HG02623 (cell line): ENCODE data around the gene POLD1.

Source experiments
- ATAC-seq: cut with Tn5 transposase; IDR thresholded peaks from one replicate; pipeline ENCODE4 v1.9.1; 2021; ENCODE audit warnings: moderate library complexity; ENCODE audit not compliant: unreplicated experiment

POLD1 gene

DNA sequence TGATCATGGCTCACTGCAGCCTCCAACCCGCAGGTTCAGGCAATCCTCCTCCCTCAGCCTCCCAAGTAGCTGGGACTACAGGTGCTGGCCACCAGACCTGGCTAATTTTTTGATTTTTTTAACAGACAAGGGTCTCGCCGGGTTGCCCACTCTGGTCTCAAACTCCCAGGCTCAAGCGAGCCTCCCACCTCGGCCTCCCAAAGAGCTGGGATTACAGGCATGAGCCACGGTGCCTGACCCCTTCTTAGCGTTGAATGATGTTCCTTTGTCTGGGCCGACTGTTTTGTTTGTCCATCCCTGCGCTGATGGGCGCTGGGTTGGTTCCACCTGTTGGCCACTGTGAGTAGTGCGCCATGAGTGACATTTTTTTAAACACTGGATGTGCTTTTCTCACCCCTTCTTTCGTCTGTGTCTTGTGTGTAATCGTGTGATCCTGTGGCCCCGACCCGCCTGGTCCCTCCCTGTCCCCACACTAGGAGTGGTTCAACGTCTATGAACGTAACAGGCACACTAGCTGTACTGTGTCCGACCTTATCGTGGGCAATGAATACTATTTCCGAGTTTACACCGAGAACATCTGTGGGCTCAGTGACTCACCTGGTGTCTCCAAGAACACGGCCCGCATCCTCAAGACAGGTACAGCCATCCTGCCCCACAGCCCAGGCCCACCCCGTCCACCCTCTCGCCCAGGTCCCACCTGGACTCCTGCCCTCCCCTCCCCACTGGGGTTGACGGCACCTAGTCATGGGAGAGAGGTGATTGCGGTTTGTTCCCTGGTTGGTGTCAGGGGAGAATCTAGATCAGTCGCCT, 77.1 kb downstream of the POLD1 start:
- no peak for ATAC-seq

GRCh38 chr19:50462970-50463369, 78.8 kb downstream of the POLD1 start:
- no peak for ATAC-seq

DNA sequence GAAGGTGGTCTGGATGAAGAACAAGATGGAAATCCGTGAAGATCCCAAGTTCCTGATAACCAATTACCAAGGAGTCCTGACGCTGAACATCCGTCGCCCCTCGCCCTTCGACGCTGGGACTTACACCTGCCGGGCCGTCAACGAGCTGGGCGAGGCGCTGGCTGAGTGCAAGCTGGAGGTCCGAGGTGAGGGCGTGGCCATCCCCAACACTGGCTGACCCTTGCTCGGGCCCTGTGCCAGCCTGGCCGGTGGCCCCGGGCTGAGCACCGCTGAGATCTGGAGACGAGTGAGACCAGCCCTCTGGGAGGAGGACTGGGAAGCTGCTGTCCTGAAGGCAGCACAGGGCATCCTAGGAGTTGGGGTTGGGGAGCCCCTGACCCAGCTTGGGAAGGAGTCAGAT, 80.2 kb downstream of the POLD1 start:
- ATAC-seq: no peak

DNA sequence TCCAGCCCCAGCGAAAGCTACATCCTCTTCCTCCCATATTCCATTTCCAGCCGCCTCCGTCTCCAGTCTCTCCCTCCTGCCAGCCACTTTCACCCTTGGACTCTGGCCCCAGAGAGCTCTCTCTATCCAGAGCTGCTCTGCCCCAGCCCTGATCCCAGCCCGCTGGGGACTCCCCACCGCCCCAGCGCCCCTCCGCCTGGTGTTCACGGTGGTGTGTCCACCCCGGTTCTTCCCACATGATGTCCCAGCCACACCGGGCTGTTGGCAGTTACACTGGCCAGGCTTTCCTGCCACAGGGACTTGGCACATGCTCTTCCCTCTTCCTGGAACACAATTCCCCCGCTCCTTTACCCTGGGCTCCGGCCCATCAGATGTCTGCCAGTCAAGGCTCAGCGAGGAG, 80.9 kb downstream of the POLD1 start:
- no peak for ATAC-seq

GRCh38 chr19:50465986-50466705, 82.0 kb downstream of the POLD1 start:
- no peak for ATAC-seq

GRCh38 chr19:50466706-50467039, 82.5 kb downstream of the POLD1 start:
- no peak for ATAC-seq

GRCh38 chr19:50467566-50467965, 83.4 kb downstream of the POLD1 start:
- no peak for ATAC-seq
